GM19351 (cell line): Measurements from ENCODE around the gene OR4E1.
"Not testable (repeated sequence)": the region's sequence is repeated elsewhere in the genome, so short reads cannot be mapped to it uniquely, and the experiment has no call there.

ENCODE experiments used
- ATAC-seq: cut with Tn5 transposase; IDR thresholded peaks from one replicate; pipeline ENCODE4 v1.9.1; 2021; ENCODE audit warnings: mild to moderate bottlenecking, moderate library complexity; ENCODE audit not compliant: unreplicated experiment

Gene OR4E1

DNA sequence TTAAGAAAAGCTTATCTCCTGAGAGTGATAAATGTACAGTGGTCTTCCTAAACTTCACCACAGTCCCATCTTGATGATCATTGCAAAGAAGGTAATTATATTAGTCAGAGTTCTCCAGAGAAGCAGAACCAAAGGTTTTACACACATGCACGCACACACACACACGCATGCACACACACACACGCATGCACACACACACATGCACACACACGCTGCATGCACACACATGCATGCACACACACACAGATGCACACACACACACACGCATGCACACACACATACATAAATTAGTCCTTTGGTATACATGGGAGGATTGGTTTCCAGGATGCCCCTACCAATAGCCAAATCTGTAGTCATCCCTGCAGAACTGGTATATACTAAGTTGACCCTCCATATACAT is 19.4 kb downstream of the OR4E1 start:
- ATAC-seq = no peak

GRCh38 chr14:21653331-21653885 is 20.2 kb downstream of the OR4E1 start, which contains the start of gene OR4E2:
Gene OR4E2 (plus strand): TSS chr14:21653835. CDS start chr14:21665083, 11,248 bp downstream.
- no peak for ATAC-seq

- no peak for ATAC-seq
These were observed 21.3 kb downstream of the OR4E1 start for GRCh38 chr14:21652209-21652808.

DNA sequence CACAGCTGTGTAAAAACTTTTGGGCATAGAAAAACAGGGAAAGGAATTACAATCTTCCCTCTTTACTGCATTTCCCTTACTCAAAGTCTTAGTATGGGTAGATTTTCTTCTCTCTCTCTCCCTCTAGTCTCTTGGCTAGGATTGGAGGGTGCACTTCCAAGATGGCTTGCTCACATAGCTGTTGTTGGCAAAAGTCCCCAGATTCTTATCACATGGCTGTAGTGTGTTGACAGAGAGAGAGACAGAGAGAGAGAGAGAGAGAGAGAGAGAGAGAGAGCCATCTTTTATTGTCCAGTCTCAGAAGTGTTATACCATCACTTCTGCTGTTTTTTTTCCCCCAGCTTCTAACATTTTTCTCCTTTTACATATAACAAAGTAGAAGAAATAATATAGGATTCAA is 26.2 kb downstream of the OR4E1 start:
- ATAC-seq = no peak

- ATAC-seq = no peak
These were observed 30.2 kb downstream of the OR4E1 start for GRCh38 chr14:21643407-21643806.

GRCh38 chr14:21642683-21643082 is 30.9 kb downstream of the OR4E1 start:
- ATAC-seq = no peak

DNA sequence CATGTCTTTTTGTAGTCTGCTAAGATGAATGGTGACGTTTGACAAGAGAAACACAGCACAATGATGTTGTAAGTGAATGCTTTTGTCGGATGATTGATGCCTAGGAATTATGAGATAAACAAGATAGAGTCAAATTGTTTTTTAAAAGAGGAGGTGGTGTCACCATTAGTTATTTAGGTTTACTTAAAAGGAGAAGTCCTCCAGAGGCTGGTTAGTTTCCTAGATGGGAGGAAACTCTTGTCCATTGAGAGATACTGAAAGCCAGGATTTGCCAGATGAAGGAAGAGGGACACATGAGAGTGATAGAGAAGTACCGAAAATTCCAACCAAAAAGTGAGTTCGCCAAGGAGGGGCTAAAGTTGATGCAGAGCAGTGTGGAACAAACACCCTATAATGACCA is 38.8 kb downstream of the OR4E1 start, which contains the start of gene OR10G2:
TSS of gene OR10G2 (minus strand) at position 101 of the 400 bp plus-strand sequence. CDS start at position 3, 98 bp downstream.
- ATAC-seq = no peak

- no peak for ATAC-seq
These were observed 42.5 kb downstream of the OR4E1 start for GRCh38 chr14:21631084-21631483.

DNA sequence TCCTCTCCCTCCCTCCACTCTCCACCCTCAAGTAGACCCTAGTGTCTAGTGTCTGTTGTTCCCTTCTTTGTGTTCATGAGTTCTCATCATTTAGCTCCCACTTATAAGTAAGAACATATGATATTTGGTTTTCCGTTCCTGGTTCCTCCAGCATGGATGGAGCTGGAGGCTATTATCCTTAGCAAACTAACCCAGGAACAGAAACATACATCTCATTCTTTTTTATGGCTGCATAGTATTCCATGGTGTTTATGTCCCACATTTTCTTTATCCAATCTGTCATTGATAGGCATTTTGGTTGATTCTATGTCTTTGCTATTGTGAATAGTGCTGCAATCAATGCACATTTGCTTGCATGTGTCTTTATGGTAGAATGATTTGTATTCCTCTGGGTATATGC is 43.1 kb downstream of the OR4E1 start:
- ATAC-seq = not testable (repeated sequence)

- no peak for ATAC-seq
These were observed 47.0 kb downstream of the OR4E1 start for GRCh38 chr14:21626491-21627230.
